ENCODE data around the gene PTPDC1.

Gene PTPDC1

GRCh38 chr9:94140418-94140780 is 56.1 kb downstream of the PTPDC1 start:
- peak overlapping the region in 1 of 2 donors; percentile 9 for H3K4me3 ChIP-seq (replicated peaks in 1 of 2; ENCODE audit: low read depth in 2 of 2, low read length in 2 of 2)
- no peak for DNase-seq (ENCODE audit: low read depth in 2 of 2)
- no peak for TF ChIP-seq CTCF (IDR thresholded peaks at IDR 0.05; ENCODE audit: low read depth, low read length)

- DNase-seq (ENCODE audit: low read depth in 2 of 2), result peak; percentile 34 to 79
- no peak overlapping the region for H3K4me3 ChIP-seq (replicated peaks in 1 of 2; ENCODE audit: low read depth in 2 of 2, low read length in 2 of 2)
- TF ChIP-seq CTCF (IDR thresholded peaks at IDR 0.05; ENCODE audit: low read depth, low read length), result no peak
These were observed 56.8 kb downstream of the PTPDC1 start for GRCh38 chr9:94140791-94141790.

- no peak overlapping the region for H3K4me3 ChIP-seq (replicated peaks in 1 of 2; ENCODE audit: low read depth in 2 of 2, low read length in 2 of 2)
- DNase-seq (ENCODE audit: low read depth in 2 of 2), result no peak
- no peak for TF ChIP-seq CTCF (IDR thresholded peaks at IDR 0.05; ENCODE audit: low read depth, low read length)
These were observed 58.1 kb downstream of the PTPDC1 start for GRCh38 chr9:94142353-94142752.

GRCh38 chr9:94144394-94144793 is 60.1 kb downstream of the PTPDC1 start:
- H3K4me3 ChIP-seq (replicated peaks in 1 of 2; ENCODE audit: low read depth in 2 of 2, low read length in 2 of 2), result no peak overlapping the region
- peak in 1 of 2 donors; percentile 92 for DNase-seq (ENCODE audit: low read depth in 2 of 2)
- TF ChIP-seq CTCF (IDR thresholded peaks at IDR 0.05; ENCODE audit: low read depth, low read length), result no peak

GRCh38 chr9:94145640-94146039 is 61.4 kb downstream of the PTPDC1 start:
- TF ChIP-seq CTCF (IDR thresholded peaks at IDR 0.05; ENCODE audit: low read depth, low read length), result no peak
- peak in 1 of 2 donors; percentile 46 for DNase-seq (ENCODE audit: low read depth in 2 of 2)
- H3K4me3 ChIP-seq (replicated peaks in 1 of 2; ENCODE audit: low read depth in 2 of 2, low read length in 2 of 2), result no peak overlapping the region

- no peak overlapping the region for H3K4me3 ChIP-seq (replicated peaks in 1 of 2; ENCODE audit: low read depth in 2 of 2, low read length in 2 of 2)
- TF ChIP-seq CTCF (IDR thresholded peaks at IDR 0.05; ENCODE audit: low read depth, low read length), result no peak
- DNase-seq (ENCODE audit: low read depth in 2 of 2), result no peak
These were observed 63.5 kb downstream of the PTPDC1 start for GRCh38 chr9:94147776-94148175.
